Activated CD4-positive, alpha-beta T cell treated with anti-CD3 and anti-CD28 coated beads, Interleukin-2, amount 10 ng/mL, durations not matched to agents 7 days and 5 days (primary cell): Measurements from ENCODE around the gene TNFRSF12A. TPM values are rescaled to one million over a fixed set of nuclear protein-coding genes. Genes with fewer than 3 reads are reported as not detected.
"Not testable (repeated sequence)": the region's sequence is repeated elsewhere in the genome, so short reads cannot be mapped to it uniquely, and the experiment has no call there.

ENCODE experiments used
- CTCF ChIA-PET: fragments of 350-600 bp; sonication (Branson Sonifier 250); formaldehyde crosslinking; loops from one replicate; lab custom pipeline; 2021; ENCODE audit warnings: antibody characterized with exemption; lab: Charles Lee
- POLR2A ChIA-PET: fragments of 350-600 bp; sonication (Branson Sonifier 250); formaldehyde crosslinking; loops from one replicate; lab custom pipeline; 2021; ENCODE audit warnings: antibody characterized with exemption; lab: Charles Lee
- DNase-seq: peaks from one replicate; pipeline ENCODE4 v3.0.0-alpha.2; 2020
- H3K27ac Mint-ChIP-seq: one replicate; pipeline ENCODE4 v1.8.0; 2021; ENCODE audit warnings: mild to moderate bottlenecking, moderate library complexity, mixed read lengths
- H3K27me3 Mint-ChIP-seq: one replicate; pipeline ENCODE4 v1.8.0; 2021; ENCODE audit warnings: mixed read lengths
- H3K36me3 Mint-ChIP-seq: one replicate; pipeline ENCODE4 v1.8.0; 2021; ENCODE audit warnings: low read depth, mixed read lengths
- H3K4me1 Mint-ChIP-seq: one replicate; pipeline ENCODE4 v1.8.0; 2021; ENCODE audit warnings: mixed read lengths
- H3K4me3 Mint-ChIP-seq: one replicate; pipeline ENCODE4 v1.8.0; 2021; ENCODE audit warnings: mild to moderate bottlenecking, moderate library complexity, mixed read lengths
- H3K9me3 Mint-ChIP-seq: one replicate; pipeline ENCODE4 v1.8.0; 2021; ENCODE audit warnings: mixed read lengths
- total RNA-seq, 2 experiments: library from RNA; stranded (reverse); gene quantifications; one replicate each; pipeline ENCODE4 v1.2.3, GENCODE V29; 2021

The TNFRSF12A gene
- total RNA-seq, 2 experiments from 2014 or later, result 1.8 to 2.1 TPM

DNA sequence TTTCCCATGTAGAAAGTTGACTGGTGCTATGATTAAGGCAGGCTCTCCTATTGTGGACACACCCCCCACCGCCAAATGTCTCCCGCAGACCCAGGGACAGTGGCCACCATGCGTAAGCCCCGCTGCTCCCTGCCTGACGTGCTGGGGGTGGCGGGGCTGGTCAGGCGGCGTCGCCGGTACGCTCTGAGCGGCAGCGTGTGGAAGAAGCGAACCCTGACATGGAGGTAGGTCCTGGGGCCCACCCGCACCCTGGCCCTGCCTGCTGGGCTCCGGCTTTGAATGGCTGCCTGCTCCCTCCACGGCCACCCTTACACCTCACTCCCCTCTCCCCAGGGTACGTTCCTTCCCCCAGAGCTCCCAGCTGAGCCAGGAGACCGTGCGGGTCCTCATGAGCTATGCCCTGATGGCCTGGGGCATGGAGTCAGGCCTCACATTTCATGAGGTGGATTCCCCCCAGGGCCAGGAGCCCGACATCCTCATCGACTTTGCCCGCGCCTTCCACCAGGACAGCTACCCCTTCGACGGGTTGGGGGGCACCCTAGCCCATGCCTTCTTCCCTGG, 29.8 kb downstream of the TNFRSF12A start:
- CTCF ChIA-PET, result interaction anchor here (0.8 to 5.5 kb wide), 7 partner anchors 9 to 79 kb away, joined by 3 to 33 read pairs (median 6); no protein-coding TSS in a partner anchor
- Mint-ChIP-seq H3K9me3 (no peaks in the 10 kb centered on the region), H3K27me3 (peaks cover 19% of the 10 kb centered on the region), H3K4me1 (peaks cover 59% of the 10 kb centered on the region), H3K27ac (no peak overlapping the region), H3K4me3 (no peak overlapping the region), H3K36me3 (peaks cover 32% of the 10 kb centered on the region)
- no peak for DNase-seq
- POLR2A ChIA-PET, result no interaction called here

DNA sequence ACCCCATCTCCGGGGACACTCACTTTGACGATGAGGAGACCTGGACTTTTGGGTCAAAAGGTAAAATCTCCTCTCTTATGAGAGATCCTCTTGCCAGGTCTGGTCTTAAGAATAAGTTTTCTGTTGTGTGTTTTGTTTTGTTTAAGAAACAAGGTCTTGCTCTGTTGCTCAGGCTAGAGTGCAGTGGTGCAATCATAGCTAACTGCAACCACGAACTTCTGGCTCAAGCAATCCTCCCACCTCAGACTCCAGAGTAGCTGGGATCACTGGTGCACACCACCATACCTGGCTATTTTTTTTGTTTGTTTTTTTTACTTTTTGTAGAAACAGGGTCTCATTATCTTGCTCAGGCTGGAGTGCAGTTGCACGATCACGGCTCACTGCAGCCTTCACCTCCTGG, 30.3 kb downstream of the TNFRSF12A start:
- peaks cover 35% of the 10 kb centered on the region for H3K36me3 Mint-ChIP-seq
- no peaks in the 10 kb centered on the region for H3K9me3 Mint-ChIP-seq
- POLR2A ChIA-PET, result no interaction called here
- H3K27ac Mint-ChIP-seq, result peak overlapping the region; percentile 31
- peaks cover 14% of the 10 kb centered on the region for H3K27me3 Mint-ChIP-seq
- CTCF ChIA-PET, result interaction anchor here (0.6 to 5.5 kb wide), 6 partner anchors 9 to 47 kb away, joined by 3 to 33 read pairs (median 3); no protein-coding TSS in a partner anchor
- no peak for DNase-seq
- peaks cover 60% of the 10 kb centered on the region for H3K4me1 Mint-ChIP-seq
- H3K4me3 Mint-ChIP-seq, result no peak overlapping the region

DNA sequence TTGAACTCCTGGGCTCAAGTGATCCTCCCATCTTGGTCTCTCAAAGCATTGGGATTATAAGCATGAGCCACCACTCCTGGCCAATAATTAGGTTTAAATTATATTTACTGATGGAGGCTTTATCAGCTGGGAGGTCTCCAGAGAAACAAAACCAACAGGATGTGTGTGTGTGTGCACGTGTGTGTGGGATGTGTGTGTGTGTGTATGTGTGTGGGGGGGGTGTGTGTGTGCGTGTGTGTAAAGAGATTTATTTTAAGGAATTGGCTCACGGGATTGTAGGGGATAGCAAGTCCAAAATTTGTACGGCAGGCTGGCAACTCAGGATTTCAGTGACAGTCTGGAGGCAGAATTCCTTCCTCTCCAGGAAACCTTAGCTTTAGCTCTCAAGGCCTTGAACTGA, 30.8 kb downstream of the TNFRSF12A start:
- ChIA-PET CTCF (interaction anchor here (0.6 to 5.5 kb wide), 9 partner anchors 8 to 84 kb away, joined by 3 to 25 read pairs (median 3); partner anchors contain the start of gene ZNF213), POLR2A (no interaction called here)
- Mint-ChIP-seq H3K27ac (peak overlapping the region; percentile 31), H3K36me3 (peaks cover 39% of the 10 kb centered on the region), H3K4me3 (no peak overlapping the region), H3K9me3 (no peaks in the 10 kb centered on the region), H3K27me3 (peaks cover 12% of the 10 kb centered on the region), H3K4me1 (peaks cover 64% of the 10 kb centered on the region)
- no peak for DNase-seq

DNA sequence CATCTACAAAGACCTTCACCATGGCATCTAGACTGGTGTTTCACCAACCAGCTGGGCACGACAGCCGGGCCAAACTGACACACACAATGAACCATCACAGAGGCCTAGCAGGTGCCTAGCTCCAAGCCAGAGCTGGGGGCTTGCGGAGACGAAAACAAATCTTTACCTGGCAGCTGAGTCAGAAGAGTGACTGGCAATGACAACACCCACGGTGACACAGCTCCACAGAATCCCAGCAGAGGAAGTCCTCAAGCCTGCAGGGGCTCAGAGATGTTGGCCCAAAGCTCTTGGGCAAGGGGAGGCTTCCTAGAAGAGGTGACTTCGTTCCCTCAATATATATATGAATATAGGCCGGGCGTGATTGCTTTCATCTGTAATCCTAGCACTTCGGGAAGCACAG, 31.3 kb downstream of the TNFRSF12A start:
- Mint-ChIP-seq H3K36me3 (peaks cover 41% of the 10 kb centered on the region), H3K27me3 (peaks cover 12% of the 10 kb centered on the region), H3K4me1 (peaks cover 68% of the 10 kb centered on the region), H3K27ac (no peak overlapping the region), H3K9me3 (no peaks in the 10 kb centered on the region), H3K4me3 (no peak overlapping the region)
- DNase-seq, result no peak
- CTCF ChIA-PET, result interaction anchor here (0.9 to 5.5 kb wide), 6 partner anchors 8 to 83 kb away, joined by 3 to 25 read pairs (median 5); partner anchors contain the start of gene ZNF213
- POLR2A ChIA-PET, result no interaction called here

DNA sequence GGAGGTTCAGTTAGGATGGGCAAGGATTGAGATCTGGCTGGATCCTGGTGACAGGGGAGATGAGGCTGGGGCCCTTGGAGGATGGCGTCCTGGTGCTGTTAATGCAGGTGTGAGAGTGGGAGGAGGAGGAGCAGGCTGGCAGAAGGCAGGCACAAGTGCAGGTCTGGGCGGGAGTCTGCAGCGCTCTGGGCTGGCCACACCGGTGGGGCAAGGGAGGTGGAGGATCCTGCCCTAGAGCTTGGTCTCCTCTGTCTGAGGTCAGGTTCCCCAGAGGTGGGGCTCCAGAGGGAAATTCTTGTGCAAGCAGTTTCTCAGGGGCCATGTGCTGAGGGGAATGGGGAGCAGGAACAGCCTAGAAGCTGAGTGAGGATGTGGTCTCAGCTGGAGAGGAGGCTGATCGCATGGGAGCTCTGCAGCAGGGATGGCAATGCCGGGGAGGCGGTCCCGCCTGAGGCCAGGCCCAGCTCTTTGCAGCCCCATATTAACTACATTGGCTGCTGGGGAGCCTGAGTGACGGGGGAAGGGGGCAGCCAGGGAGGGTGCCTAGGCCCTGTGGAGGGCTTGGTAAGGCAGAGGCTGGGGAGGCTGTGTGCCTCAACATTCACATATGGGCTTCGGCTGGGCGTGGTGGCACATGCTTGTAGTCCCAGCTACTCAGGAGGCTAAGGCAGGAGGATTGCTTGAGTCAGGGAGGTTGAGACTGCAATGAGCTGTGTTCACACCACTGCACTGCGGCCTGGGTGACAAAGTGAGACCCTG, 32.6 kb downstream of the TNFRSF12A start:
- H3K4me3 Mint-ChIP-seq, H3K27me3 Mint-ChIP-seq, POLR2A ChIA-PET, H3K9me3 Mint-ChIP-seq: not testable (repeated sequence)
- peak; percentile 46 for DNase-seq
- Mint-ChIP-seq H3K4me1 (peaks cover 76% of the 10 kb centered on the region), H3K27ac (peak overlapping the region; percentile 26), H3K36me3 (peaks cover 53% of the 10 kb centered on the region)
- CTCF ChIA-PET, result interaction anchor here (2.0 kb wide), 1 partner anchor 77 kb away, joined by 7 read pairs; no protein-coding TSS in a partner anchor

DNA sequence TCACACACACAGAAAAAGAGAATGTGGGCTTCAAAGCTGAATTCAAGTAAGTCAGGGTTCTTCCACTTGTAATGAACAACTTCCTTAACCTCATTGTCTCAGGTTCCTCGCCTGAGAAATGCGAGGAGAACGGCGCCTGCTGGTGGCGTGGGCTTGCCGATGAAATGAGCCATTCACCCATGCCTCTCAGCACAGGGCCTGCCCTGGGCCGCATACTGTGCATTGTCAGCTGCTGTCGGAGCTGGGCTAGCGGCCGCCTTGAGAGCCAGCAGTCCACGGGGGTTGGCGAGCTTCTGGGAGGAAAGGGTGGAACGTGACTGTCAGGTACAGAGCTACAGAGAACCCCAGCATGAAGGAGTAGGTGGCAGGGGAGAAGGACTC, 33.2 kb downstream of the TNFRSF12A start:
- CTCF ChIA-PET, H3K9me3 Mint-ChIP-seq, POLR2A ChIA-PET, DNase-seq, H3K4me3 Mint-ChIP-seq, H3K27ac Mint-ChIP-seq, H3K27me3 Mint-ChIP-seq: not testable (repeated sequence)
- Mint-ChIP-seq H3K36me3 (peaks cover 53% of the 10 kb centered on the region), H3K4me1 (peaks cover 75% of the 10 kb centered on the region)

DNA sequence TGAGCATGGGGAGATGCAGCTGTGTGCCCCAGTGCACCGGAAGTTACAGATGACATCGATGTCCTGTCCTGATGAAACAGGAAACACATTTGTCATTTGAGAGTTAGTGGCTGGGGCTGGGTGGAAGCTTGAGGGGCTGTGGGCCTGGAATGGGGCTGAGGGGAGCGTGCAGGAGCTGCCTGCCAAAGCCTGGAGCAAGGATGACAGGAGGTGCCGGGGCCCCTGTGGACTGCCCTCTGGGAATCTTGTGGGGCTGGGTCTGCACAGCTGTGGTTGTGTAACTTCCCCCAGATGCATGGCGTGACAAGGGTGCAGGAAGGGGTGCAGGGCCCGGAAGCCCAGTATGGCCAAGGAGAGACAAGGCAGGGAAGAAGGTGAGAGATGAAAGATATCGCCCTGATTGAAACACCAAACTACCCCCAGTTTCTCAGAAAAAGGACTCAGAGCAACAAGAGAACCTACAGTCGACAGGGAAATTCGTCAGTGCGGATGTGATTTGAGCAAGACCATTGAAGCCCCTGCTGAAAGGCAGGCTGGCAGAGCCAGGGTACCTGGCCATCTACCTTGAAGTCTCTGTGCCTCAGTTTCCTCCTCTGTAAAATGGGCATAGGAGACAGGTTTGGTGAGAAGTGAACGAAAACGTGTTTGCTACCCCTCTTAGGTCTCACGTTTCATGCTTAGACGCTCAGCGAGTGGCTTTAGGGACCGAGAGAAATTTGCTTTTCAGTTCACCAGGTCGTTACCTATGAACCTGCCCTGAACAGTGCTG, 35.0 kb downstream of the TNFRSF12A start:
- ChIA-PET CTCF (interaction anchor here (0.9 to 6.0 kb wide), 6 partner anchors 10 to 74 kb away, joined by 3 to 67 read pairs (median 5); partner anchors contain the start of gene IL32), POLR2A (no interaction called here)
- Mint-ChIP-seq H3K36me3 (peaks cover 55% of the 10 kb centered on the region), H3K4me3 (peak overlapping the region; percentile 59), H3K27ac (peak overlapping the region; percentile 88), H3K27me3 (no peaks in the 10 kb centered on the region), H3K4me1 (peaks cover 71% of the 10 kb centered on the region), H3K9me3 (no peaks in the 10 kb centered on the region)
- DNase-seq, result peak; percentile 52

DNA sequence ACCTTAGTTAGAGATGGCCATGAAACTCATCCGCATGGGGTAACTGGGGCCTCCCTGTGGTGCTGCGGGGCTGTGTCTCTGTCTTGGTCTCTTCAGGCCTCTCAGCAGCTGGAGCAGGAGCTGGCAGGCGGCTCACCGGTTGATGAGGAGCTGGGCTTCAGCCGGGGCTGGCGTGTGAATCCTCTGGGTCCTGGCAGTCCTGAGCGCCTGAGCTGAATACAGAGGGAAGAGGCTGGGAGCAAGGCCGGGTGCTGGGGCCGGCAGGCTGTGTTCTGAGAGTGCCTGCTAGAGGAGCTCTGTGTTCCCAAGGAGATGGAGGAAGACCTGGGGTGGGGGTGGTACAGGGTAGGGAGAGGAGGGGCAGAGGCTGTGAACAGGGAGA, 35.6 kb downstream of the TNFRSF12A start:
- peaks cover 72% of the 10 kb centered on the region for H3K4me1 Mint-ChIP-seq
- H3K27me3 Mint-ChIP-seq, DNase-seq, H3K9me3 Mint-ChIP-seq, POLR2A ChIA-PET: not testable (repeated sequence)
- CTCF ChIA-PET, result interaction anchor here (1.1 to 6.0 kb wide), 7 partner anchors 10 to 95 kb away, joined by 3 to 67 read pairs (median 5); partner anchors contain the start of gene IL32
- peak overlapping the region; percentile 59 for H3K4me3 Mint-ChIP-seq
- peak overlapping the region; percentile 88 for H3K27ac Mint-ChIP-seq
- H3K36me3 Mint-ChIP-seq, result peaks cover 53% of the 10 kb centered on the region

DNA sequence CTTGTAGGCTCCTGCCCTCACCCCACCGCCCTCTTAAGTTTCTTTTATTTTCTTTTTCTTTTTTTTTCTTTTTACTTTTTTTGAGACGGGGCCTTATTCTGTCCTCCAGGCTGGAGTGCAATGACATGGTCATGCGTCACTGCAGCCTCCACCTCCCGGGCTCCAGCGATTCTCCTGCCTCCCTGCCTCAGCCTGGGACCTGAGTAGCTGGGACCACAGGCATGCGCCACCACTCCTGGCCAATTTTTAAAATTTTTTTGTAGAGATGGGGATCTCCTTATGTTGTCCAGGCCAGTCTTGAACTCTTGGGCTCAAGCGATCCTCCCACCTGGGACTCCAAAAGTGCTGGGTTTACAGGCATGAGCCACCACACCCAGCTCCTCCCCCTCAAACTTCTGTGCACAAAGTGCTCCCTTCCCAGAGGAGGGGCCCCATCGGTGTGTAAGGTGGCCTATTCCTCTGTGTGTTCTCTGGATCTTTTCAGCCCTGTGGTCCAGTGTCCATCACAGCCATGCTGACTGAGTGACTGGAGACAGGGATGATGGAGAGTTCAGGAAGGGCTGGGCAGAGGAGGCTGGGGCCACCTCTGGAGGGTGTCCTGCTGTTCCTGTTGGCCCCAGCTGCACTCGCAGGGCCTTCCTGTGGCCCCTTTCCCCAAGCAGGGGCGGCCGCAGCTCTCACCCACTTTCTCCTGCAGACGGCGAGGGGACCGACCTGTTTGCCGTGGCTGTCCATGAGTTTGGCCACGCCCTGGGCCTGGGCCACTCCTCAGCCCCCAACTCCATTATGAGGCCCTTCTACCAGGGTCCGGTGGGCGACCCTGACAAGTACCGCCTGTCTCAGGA, 36.4 kb downstream of the TNFRSF12A start:
- POLR2A ChIA-PET, result no interaction called here
- Mint-ChIP-seq H3K36me3 (peaks cover 45% of the 10 kb centered on the region), H3K4me3 (peak overlapping the region; percentile 93), H3K4me1 (peaks cover 64% of the 10 kb centered on the region), H3K27ac (peak overlapping the region; percentile 88), H3K9me3 (no peaks in the 10 kb centered on the region), H3K27me3 (no peaks in the 10 kb centered on the region)
- CTCF ChIA-PET, result interaction anchor here (1.1 to 6.0 kb wide), 7 partner anchors 9 to 94 kb away, joined by 3 to 67 read pairs (median 5); partner anchors contain the start of gene IL32
- DNase-seq, result no peak

DNA sequence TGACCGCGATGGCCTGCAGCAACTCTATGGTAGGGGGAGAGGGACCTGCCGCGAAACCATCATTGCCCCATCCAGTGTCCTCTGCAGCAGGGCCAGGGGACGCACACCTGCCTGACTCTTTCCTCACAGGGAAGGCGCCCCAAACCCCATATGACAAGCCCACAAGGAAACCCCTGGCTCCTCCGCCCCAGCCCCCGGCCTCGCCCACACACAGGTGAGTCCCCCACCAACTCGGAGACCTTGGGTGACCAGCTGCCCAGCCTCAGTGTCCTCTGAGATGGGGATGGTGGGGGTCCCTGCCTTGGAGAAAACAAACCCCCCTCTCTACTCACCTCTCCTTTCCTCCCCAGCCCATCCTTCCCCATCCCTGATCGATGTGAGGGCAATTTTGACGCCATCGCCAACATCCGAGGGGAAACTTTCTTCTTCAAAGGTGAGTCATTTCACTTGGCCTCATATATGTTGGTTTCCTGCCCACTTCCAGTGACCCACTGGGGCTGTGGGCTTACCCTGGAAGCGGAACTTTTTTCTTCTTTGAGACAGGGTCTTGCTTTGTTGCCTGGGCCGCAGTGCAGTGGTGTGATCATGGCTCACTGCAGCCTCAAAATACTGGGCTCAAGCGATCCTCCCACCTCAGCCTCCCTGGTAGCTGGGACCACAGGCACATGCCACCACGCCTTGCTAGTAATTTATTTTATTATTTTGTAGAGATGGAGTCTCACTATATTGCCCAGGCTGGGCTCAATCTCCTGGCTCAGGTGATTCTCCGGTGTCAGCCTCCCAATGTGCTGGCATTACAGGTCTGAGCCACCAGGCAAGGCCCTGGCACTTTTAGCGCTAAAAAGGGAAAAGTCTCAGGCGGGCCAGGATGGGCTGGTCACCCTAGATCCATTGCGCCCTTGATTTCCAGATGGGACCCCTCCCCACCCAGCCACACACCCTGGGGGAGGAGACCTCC, 37.3 kb downstream of the TNFRSF12A start:
- Mint-ChIP-seq H3K27ac (peak overlapping the region; percentile 88), H3K4me3 (peak overlapping the region; percentile 93), H3K27me3 (no peaks in the 10 kb centered on the region), H3K4me1 (peaks cover 64% of the 10 kb centered on the region), H3K36me3 (peaks cover 38% of the 10 kb centered on the region), H3K9me3 (no peaks in the 10 kb centered on the region)
- no peak for DNase-seq
- ChIA-PET CTCF (interaction anchor here (0.8 to 11.0 kb wide), 15 partner anchors 8 to 101 kb away, joined by 3 to 72 read pairs (median 11); partner anchors contain the start of genes HCFC1R1, THOC6 and ZSCAN10), POLR2A (no interaction called here)
